K562 (cell line): Measurements from ENCODE around the gene YJU2.

Experiments used
- CEBPB ChIP-seq: fragments of 450-650 bp; IDR thresholded peaks from 2 replicates; pipeline ENCODE4 v1.6.1; 2016; ENCODE audit warnings: missing genetic modification characterization, missing compliant biosample characterization
- ELF1 ChIP-seq: fragments of 200-800 bp; sonication (Bioruptor generic); IDR thresholded peaks from 2 replicates; pipeline ENCODE4 v1.6.1; 2016; ENCODE audit warnings: missing genetic modification characterization, missing compliant biosample characterization
- SRF ChIP-seq, 2 experiments: fragments of 250-450, 450-650 bp in 1 of 2; sonication (Bioruptor Pico) in 1 of 2; sonication (generic) in 1 of 2; formaldehyde crosslinking; IDR thresholded peaks; 2 replicates each; pipeline versions ENCODE4 v1.5.0 to v1.5.1; 2020 to 2022; ENCODE audit warnings: mild to moderate bottlenecking in 1 of 2, missing genetic modification reagents in 1 of 2
- TARDBP ChIP-seq: fragments of 450-650 bp; IDR thresholded peaks from 2 replicates; pipeline ENCODE4 v1.6.1; 2016
- TEAD1 ChIP-seq, 2 experiments: fragments of 450-650 bp in 1 of 2; sonication (generic) in 1 of 2; formaldehyde crosslinking; IDR thresholded peaks; 2 replicates each; pipeline versions ENCODE4 v1.4.0 to v1.8.0; 2020 to 2022; ENCODE audit warnings: mild to moderate bottlenecking in 2 of 2, missing genetic modification reagents in 1 of 2
- TEAD2 ChIP-seq: fragments of 450-650 bp; IDR thresholded peaks from 2 replicates; pipeline ENCODE4 v1.6.1; 2016; ENCODE audit warnings: missing genetic modification characterization, control low read depth, missing compliant biosample characterization
- ZNF274 ChIP-seq: IDR thresholded peaks from 2 replicates; pipeline ENCODE4 v1.6.1; 2011; ENCODE audit warnings: low read depth, mild to moderate bottlenecking, low read length, moderate library complexity, borderline replicate concordance
- TF ChIP-seq, protein P1 (sequence below), 3 experiments: IDR thresholded peaks in 2 of 3; conservative IDR thresholded peaks in 1 of 3; 2 replicates each; pipeline ENCODE4 v1.5.1; 2011 to 2012; ENCODE audit warnings: low read length in 3 of 3, mild to moderate bottlenecking in 3 of 3, control low read depth in 2 of 3, improper control_type of control experiment in 1 of 3, inconsistent platforms in 1 of 3, low read depth in 1 of 3, mixed read lengths in 1 of 3, moderate library complexity in 1 of 3; ENCODE audit not compliant: insufficient read depth in 2 of 3

DNA sequence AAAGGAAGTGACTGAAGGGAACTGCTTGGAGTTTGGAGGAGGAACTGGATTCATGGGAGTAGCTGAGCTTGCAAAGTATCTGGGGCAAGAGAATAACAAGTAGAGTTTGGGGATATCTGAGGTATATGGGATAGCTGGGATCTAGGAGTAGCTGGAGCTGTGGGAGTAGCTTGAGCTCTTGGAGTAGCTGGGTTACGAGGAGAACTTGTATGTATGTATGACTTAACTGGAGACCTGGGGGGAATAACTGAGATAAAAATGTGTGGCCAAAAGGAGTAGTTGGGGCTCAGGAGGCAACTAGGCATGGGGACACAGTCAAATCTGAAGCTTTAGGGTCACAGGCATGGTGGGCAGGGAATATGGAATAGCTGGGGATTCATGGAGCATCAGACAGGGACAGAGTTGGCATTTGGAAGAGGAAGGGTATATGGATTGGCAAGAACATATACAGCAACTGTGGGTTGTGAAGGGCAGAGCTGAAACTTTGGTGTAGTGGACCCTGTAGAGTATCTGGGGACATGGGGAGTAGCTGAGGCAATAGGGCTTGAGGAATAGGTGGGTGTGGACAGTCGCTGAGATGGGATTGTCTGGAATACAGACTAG, 45.8 kb upstream of the YJU2 start:
- no peak for TF ChIP-seq ELF1
- no peak for TF ChIP-seq ZNF274
- no peak for TF ChIP-seq TARDBP
- no peak for TF ChIP-seq TEAD2
- no peak for TF ChIP-seq CEBPB
- TF ChIP-seq SRF (CRISPR knock-in tag; IDR thresholded peaks at IDR 0.05) = no peak
- TF ChIP-seq, protein P1, sequence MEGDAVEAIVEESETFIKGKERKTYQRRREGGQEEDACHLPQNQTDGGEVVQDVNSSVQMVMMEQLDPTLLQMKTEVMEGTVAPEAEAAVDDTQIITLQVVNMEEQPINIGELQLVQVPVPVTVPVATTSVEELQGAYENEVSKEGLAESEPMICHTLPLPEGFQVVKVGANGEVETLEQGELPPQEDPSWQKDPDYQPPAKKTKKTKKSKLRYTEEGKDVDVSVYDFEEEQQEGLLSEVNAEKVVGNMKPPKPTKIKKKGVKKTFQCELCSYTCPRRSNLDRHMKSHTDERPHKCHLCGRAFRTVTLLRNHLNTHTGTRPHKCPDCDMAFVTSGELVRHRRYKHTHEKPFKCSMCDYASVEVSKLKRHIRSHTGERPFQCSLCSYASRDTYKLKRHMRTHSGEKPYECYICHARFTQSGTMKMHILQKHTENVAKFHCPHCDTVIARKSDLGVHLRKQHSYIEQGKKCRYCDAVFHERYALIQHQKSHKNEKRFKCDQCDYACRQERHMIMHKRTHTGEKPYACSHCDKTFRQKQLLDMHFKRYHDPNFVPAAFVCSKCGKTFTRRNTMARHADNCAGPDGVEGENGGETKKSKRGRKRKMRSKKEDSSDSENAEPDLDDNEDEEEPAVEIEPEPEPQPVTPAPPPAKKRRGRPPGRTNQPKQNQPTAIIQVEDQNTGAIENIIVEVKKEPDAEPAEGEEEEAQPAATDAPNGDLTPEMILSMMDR (IDR thresholded peaks at IDR 0.05 in 2 of 3, conservative IDR thresholded peaks at IDR 0.05 in 1 of 3; ENCODE audit: insufficient read depth in 2 of 3, low read depth in 1 of 3, low read length in 3 of 3) = no peak
- no peak for TF ChIP-seq TEAD1 (CRISPR knock-in tag; IDR thresholded peaks at IDR 0.05)
